H9 (cell line): ENCODE data around the gene GRID2. TPM values are rescaled to one million over a fixed set of nuclear protein-coding genes. Genes with fewer than 3 reads are reported as not detected.

Source experiments
- DNase-seq: peaks from one replicate; pipeline ENCODE4 v3.0.0-alpha.2; 2017
- H2AFZ ChIP-seq: one replicate; pipeline ENCODE4 v1.6.1; 2013; ENCODE audit warnings: mild to moderate bottlenecking, low read length, control low read depth, moderate library complexity
- H2AK5ac ChIP-seq: 2 replicates; pipeline ENCODE4 v1.6.1; 2013; ENCODE audit warnings: low read length, control low read depth, mixed read lengths; ENCODE audit not compliant: insufficient read length
- H2BK120ac ChIP-seq: one replicate; pipeline ENCODE4 v1.6.1; 2013; ENCODE audit warnings: low read depth, mild to moderate bottlenecking, low read length, control low read depth, inconsistent platforms; ENCODE audit not compliant: poor library complexity, severe bottlenecking
- H2BK12ac ChIP-seq: 2 replicates; pipeline ENCODE4 v1.6.1; 2013; ENCODE audit warnings: low read length, control low read depth, mixed read lengths, low read depth; ENCODE audit not compliant: insufficient read length
- H2BK15ac ChIP-seq: 2 replicates; pipeline ENCODE4 v1.6.1; 2013; ENCODE audit warnings: low read depth, low read length, control low read depth
- H2BK20ac ChIP-seq: one replicate; pipeline ENCODE4 v1.6.1; 2013; ENCODE audit warnings: low read depth, mild to moderate bottlenecking, low read length, control low read depth, inconsistent platforms; ENCODE audit not compliant: poor library complexity, severe bottlenecking
- H2BK5ac ChIP-seq: 2 replicates; pipeline ENCODE4 v1.6.1; 2013; ENCODE audit warnings: low read length, control low read depth, mixed read lengths; ENCODE audit not compliant: insufficient read length
- H3K14ac ChIP-seq: 2 replicates; pipeline ENCODE4 v1.6.1; 2013; ENCODE audit warnings: low read length, control low read depth; ENCODE audit not compliant: insufficient read depth
- H3K18ac ChIP-seq: 2 replicates; pipeline ENCODE4 v1.6.1; 2013; ENCODE audit warnings: low read depth, mild to moderate bottlenecking, mixed read lengths, low read length, control low read depth; ENCODE audit not compliant: insufficient read length
- H3K23ac ChIP-seq: 2 replicates; pipeline ENCODE4 v1.6.1; 2013; ENCODE audit warnings: low read length, control low read depth, mixed read lengths, low read depth; ENCODE audit not compliant: insufficient read length
- H3K23me2 ChIP-seq: 2 replicates; pipeline ENCODE4 v1.6.1; 2013; ENCODE audit warnings: low read depth, mild to moderate bottlenecking, mixed read lengths, low read length, control low read depth; ENCODE audit not compliant: insufficient read length, poor library complexity, severe bottlenecking
- H3K27ac ChIP-seq: 2 replicates; pipeline ENCODE4 v1.5.1; 2013; ENCODE audit warnings: low read length, control low read depth, mixed read lengths, low read depth; ENCODE audit not compliant: insufficient read length
- H3K27me3 ChIP-seq: 2 replicates; pipeline ENCODE4 v1.6.1; 2013; ENCODE audit warnings: low read length, control low read depth, inconsistent platforms; ENCODE audit not compliant: insufficient read depth
- H3K4ac ChIP-seq: 2 replicates; pipeline ENCODE4 v1.6.1; 2013; ENCODE audit warnings: low read depth, mild to moderate bottlenecking, control low read depth, inconsistent platforms, low read length, moderate library complexity
- H3K4me1 ChIP-seq: 2 replicates; pipeline ENCODE4 v1.6.1; 2013; ENCODE audit warnings: low read length, control low read depth, inconsistent platforms; ENCODE audit not compliant: insufficient read depth
- H3K4me2 ChIP-seq: 2 replicates; pipeline ENCODE4 v1.6.1; 2013; ENCODE audit warnings: low read length, control low read depth, mixed read lengths; ENCODE audit not compliant: insufficient read length, insufficient read depth
- H3K56ac ChIP-seq: 2 replicates; pipeline ENCODE4 v1.6.1; 2013; ENCODE audit warnings: low read depth, mild to moderate bottlenecking, mixed read lengths, low read length, control low read depth; ENCODE audit not compliant: insufficient read length
- H3K79me1 ChIP-seq: 2 replicates; pipeline ENCODE4 v1.6.1; 2013; ENCODE audit warnings: low read depth, mild to moderate bottlenecking, moderate library complexity, low read length, control low read depth, inconsistent platforms; ENCODE audit not compliant: insufficient read depth, poor library complexity, severe bottlenecking
- H3K79me2 ChIP-seq: 2 replicates; pipeline ENCODE4 v1.6.1; 2013; ENCODE audit warnings: low read length, control low read depth, inconsistent platforms; ENCODE audit not compliant: insufficient read depth
- H3K9ac ChIP-seq: 2 replicates; pipeline ENCODE4 v1.6.1; 2013; ENCODE audit warnings: low read length, control low read depth, mixed read lengths; ENCODE audit not compliant: insufficient read length; ENCODE audit errors: extremely low read depth
- H3K9me3 ChIP-seq: one replicate; pipeline ENCODE4 v1.6.1; 2013; ENCODE audit warnings: low read depth, low read length, inconsistent platforms; ENCODE audit not compliant: control insufficient read depth
- H3T11ph ChIP-seq: one replicate; pipeline ENCODE4 v1.6.1; 2013; ENCODE audit warnings: mild to moderate bottlenecking, low read length, control low read depth, inconsistent platforms
- H4K20me1 ChIP-seq: one replicate; pipeline ENCODE4 v1.6.1; 2013; ENCODE audit not compliant: control insufficient read depth, insufficient read length, insufficient read depth
- H4K5ac ChIP-seq: 2 replicates; pipeline ENCODE4 v1.6.1; 2013; ENCODE audit warnings: low read depth, mild to moderate bottlenecking, mixed read lengths, low read length, control low read depth; ENCODE audit not compliant: insufficient read length
- H4K8ac ChIP-seq: replicated peaks from 2 replicates; pipeline ENCODE4 v1.6.1; 2013; ENCODE audit warnings: low read length, control low read depth, mixed read lengths, low read depth; ENCODE audit not compliant: insufficient read length
- H4K91ac ChIP-seq: 2 replicates; pipeline ENCODE4 v1.6.1; 2013; ENCODE audit warnings: low read depth, mild to moderate bottlenecking, moderate library complexity, mixed read lengths, low read length, control low read depth; ENCODE audit not compliant: insufficient read length
- H3K27ac Mint-ChIP-seq, 3 experiments: 2 replicates in 2 of 3; 3 replicates in 1 of 3; pipeline ENCODE4 v1.8.0; 2020 to 2021; ENCODE audit warnings: mixed read lengths in 3 of 3, mild to moderate bottlenecking in 1 of 3, moderate library complexity in 1 of 3
- H3K27me3 Mint-ChIP-seq: 2 replicates; pipeline ENCODE4 v1.8.0; 2021; ENCODE audit warnings: low read depth, mild to moderate bottlenecking, moderate library complexity, mixed read lengths
- H3K36me3 Mint-ChIP-seq, 3 experiments: 2 replicates in 2 of 3; 3 replicates in 1 of 3; pipeline ENCODE4 v1.8.0; 2020 to 2021; ENCODE audit warnings: low read depth in 3 of 3, mixed read lengths in 3 of 3; ENCODE audit not compliant: insufficient read depth in 1 of 3
- H3K4me1 Mint-ChIP-seq, 2 experiments: 2 replicates each; pipeline ENCODE4 v1.8.0; 2020; ENCODE audit warnings: mixed read lengths in 2 of 2
- H3K4me3 Mint-ChIP-seq, 2 experiments: 2 replicates in 1 of 2; 3 replicates in 1 of 2; pipeline ENCODE4 v1.8.0; 2020 to 2021; ENCODE audit warnings: mild to moderate bottlenecking in 2 of 2, mixed read lengths in 2 of 2, moderate library complexity in 1 of 2
- H3K9me3 Mint-ChIP-seq, 2 experiments: 2 replicates in 1 of 2; 3 replicates in 1 of 2; pipeline ENCODE4 v1.8.0; 2020; ENCODE audit warnings: mild to moderate bottlenecking in 2 of 2, mixed read lengths in 2 of 2, moderate library complexity in 1 of 2
- CTCF ChIP-seq: fragments of 200-600 bp; sonication (generic); conservative IDR thresholded peaks from 3 replicates; pipeline ENCODE4 v1.8.0; 2021; ENCODE audit warnings: antibody characterized with exemption, mild to moderate bottlenecking
- WGBS: extraction: QIAGEN DNeasy Blood & Tissue Kit; methylation state at CpG from one replicate; pipeline ENCODE4 v1.1.7; 2013; ENCODE audit warnings: missing lambda C conversion rate, low lambda C conversion rate, mixed read lengths; ENCODE audit not compliant: insufficient read length; ENCODE audit errors: extremely low coverage; 5-methylcytosine and 5-hydroxymethylcytosine counted together
- total RNA-seq: library from RNA; stranded (reverse); gene quantifications from 2 replicates; pipeline ENCODE4 v1.2.1, GENCODE V29; 2021

The GRID2 gene
- total RNA-seq, 1 experiment from 2014 or later = 21.8 TPM

GRCh38 chr4:93779228-93779627 is 1475.5 kb downstream of the GRID2 start:
- Histone ChIP-seq H3K4ac (no peak overlapping the region), H2BK20ac (no peak overlapping the region), H3K9me3 (no peaks in the 10 kb centered on the region), H3K4me2 (no peak overlapping the region), H2BK5ac (no peak overlapping the region), H3T11ph (no peak overlapping the region), H3K27me3 (no peaks in the 10 kb centered on the region), H3K79me2 (no peaks in the 10 kb centered on the region), H4K5ac (no peak overlapping the region), H3K23ac (no peak overlapping the region), H3K79me1 (no peaks in the 10 kb centered on the region), H3K4me1 (peaks cover 4% of the 10 kb centered on the region; the same call in 1 of the 2 replicates), H4K8ac (no peak overlapping the region), H3K23me2 (no peaks in the 10 kb centered on the region), H4K20me1 (no peaks in the 10 kb centered on the region), H3K9ac (no peak overlapping the region), H2AFZ (no peak overlapping the region), H4K91ac (no peak overlapping the region), H3K18ac (no peak overlapping the region), H3K14ac (no peak overlapping the region), H2BK15ac (no peak overlapping the region), H3K27ac (no peak overlapping the region), H3K56ac (no peak overlapping the region), H2BK12ac (no peak overlapping the region), H2AK5ac (no peak overlapping the region), H2BK120ac (no peak overlapping the region)
- no peaks in the 10 kb centered on the region for H3K27me3 Mint-ChIP-seq
- H3K36me3 Mint-ChIP-seq = no peaks in the 10 kb centered on the region
- H3K9me3 Mint-ChIP-seq = no peaks in the 10 kb centered on the region
- no peak overlapping the region for H3K4me3 Mint-ChIP-seq
- peaks cover 10 to 13% of the 10 kb centered on the region in 2 experiments for H3K4me1 Mint-ChIP-seq
- no peak for DNase-seq
- H3K27ac Mint-ChIP-seq = peak overlapping the region in 1 of 3 experiments; percentile 33; a peak in 1 of 7 replicates
- WGBS = no CpG with 5 or more reads among the region's 2 CpGs
- TF ChIP-seq CTCF = no peak
